Measurements from ENCODE around the gene GALNT14.

DNA sequence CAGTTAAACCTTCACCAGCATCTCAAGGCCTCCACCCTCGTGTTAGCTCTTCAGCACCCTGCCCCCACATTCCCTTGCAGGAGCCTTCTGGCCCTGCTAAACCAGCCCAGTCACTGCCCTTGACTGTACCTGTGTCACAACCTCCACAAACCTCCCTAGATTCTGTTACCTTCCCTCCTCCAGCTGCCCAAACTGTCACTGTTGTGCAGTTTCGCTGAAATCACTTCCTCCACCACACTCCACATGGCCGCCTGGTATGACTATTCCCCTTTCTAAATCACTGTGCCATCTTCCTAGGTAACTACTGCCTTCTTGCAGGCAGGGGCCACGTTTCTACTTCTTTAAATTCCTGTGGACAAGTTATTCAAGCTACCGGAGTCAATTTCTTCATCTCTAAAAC lies 160.2 kb downstream of the GALNT14 start:
- TF ChIP-seq CTCF (IDR thresholded peaks at IDR 0.05) (no peak), EZH2 (IDR thresholded peaks at IDR 0.05) (no peak)
